ENCODE results near the gene LCNL1.
"Not testable (repeated sequence)": the region's sequence is repeated elsewhere in the genome, so short reads cannot be mapped to it uniquely, and the experiment has no call there.

Gene LCNL1

DNA sequence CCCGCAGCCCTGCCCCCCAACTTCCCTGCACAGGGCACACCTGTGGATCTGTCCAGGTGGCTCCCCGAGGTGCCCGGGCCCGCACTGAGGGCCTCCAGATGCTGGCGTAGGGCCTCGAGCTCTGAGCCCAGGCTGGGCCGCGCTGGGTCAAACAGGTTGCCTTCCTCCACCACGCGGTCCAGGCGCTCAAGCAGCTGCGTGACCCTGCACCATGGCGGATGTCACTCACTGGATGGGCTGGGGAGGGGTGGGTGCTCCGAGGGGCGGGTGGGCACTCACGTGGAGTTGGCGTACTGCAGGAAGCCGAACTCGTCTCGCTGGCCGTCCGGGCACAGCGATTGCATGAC lies 39.8 kb downstream of the LCNL1 start:
- FAIRE-seq: no peak
- DNase-seq (ENCODE audit: low spot score): no peak

DNA sequence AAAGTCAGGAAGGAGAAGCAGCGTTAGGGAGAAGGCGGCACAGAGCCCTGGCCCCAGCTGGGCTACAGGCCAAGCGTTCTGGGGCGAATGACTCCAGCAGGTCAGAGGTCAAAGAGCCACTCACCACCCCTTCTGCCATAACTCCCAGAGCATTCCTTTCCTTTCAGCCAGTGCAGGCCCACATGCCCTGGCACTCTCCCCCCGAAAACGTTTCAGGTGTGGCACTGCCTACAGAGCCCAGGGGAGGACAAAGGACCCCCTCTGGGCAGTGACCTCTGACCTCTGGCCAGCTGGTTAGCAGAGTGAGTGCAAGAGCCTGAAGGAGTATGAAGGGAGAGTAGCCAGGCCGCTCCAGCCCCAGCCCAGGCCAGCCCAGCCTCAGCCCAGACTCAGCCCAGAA lies 40.4 kb downstream of the LCNL1 start:
- no peak for DNase-seq (ENCODE audit: low spot score)
- FAIRE-seq: no peak

DNA sequence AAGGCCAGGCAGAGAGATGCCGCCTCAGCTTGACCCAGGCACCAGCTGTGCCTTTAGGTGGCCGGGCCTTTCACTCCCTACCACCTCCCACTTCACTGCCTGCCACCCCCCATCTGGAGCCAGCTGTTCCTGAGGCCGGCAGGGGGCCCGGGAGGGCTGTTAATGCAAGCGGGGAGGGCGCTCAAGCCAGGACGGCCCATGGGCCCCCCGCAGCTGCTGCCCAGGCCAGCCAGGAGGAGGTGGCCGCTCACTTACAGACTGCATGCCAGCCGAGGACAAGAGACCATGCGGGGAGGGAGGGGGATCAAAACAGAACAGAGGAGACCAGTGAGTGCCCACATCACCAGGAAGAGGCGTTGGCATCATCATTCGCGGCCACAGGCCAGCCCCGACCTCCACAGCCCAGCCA lies 40.8 kb downstream of the LCNL1 start:
- no peak for FAIRE-seq

DNA sequence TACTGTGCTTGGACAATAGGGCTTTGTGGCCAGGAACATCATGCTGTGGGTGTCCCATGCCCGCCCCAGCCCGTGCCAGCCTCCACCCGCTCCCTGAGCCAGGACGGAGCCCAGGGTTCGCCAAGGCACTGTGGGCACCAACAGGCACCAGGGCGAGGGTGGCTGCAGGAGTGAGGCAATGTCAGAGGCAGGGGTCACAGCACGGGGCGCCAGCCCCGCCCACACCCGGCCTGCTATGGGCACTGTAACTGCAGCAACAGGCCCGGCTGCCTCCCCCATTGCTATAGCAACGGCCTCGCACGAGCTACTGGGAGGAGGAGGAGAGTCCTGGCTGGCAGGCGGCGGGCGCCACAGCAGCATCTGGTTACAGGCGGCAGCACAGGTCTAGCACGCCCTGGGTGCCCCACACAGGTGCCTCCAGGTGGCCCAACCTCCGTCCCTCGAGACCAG lies 42.7 kb downstream of the LCNL1 start:
- DNase-seq (ENCODE audit: low spot score): no peak
- FAIRE-seq: no peak

More for the DNA sequence above, 40.8 kb downstream of the LCNL1 start:
- no peak for DNase-seq (ENCODE audit: low spot score)

DNA sequence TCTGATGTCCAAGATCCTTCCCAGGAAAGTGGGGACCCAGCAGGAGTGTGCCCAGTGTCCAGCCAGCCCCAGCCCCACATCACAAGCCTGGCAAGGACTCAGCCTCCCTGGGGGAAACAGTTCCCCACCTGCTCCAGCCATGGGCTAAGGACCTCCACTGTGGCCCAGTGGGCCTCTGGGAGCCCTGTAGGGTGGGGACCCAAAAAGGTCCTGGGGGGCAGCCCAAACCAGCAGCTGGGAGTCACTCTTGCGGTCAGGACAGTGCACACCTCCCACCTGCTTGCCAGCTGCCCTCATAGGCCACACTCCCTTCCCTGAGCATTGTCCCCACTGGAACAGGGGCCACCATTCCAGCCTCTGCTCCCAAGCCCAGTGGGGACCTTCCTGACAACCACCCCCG lies 43.6 kb downstream of the LCNL1 start:
- FAIRE-seq: no peak
- DNase-seq (ENCODE audit: low spot score): no peak

DNA sequence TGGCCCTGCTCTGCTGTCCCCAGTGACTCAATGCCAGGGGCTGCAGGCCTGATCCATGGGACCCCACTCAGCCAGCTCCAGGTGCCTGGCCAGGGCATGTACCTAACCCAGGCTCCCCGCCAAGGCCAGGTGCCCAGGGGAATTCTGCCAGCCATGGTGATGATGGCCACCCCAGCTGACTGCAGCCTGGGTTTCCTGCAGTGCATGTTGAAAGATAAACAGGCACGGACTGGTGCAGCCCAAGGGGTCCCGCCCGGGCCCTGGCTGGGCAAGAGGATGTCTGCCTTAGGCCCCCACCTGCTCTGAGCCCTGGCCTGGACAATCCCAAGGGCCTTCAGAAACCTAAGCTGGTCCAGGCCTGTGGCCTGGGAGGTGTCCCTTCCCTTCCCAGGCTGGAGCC lies 44.0 kb downstream of the LCNL1 start:
- no peak for DNase-seq (ENCODE audit: low spot score)
- FAIRE-seq: no peak

DNA sequence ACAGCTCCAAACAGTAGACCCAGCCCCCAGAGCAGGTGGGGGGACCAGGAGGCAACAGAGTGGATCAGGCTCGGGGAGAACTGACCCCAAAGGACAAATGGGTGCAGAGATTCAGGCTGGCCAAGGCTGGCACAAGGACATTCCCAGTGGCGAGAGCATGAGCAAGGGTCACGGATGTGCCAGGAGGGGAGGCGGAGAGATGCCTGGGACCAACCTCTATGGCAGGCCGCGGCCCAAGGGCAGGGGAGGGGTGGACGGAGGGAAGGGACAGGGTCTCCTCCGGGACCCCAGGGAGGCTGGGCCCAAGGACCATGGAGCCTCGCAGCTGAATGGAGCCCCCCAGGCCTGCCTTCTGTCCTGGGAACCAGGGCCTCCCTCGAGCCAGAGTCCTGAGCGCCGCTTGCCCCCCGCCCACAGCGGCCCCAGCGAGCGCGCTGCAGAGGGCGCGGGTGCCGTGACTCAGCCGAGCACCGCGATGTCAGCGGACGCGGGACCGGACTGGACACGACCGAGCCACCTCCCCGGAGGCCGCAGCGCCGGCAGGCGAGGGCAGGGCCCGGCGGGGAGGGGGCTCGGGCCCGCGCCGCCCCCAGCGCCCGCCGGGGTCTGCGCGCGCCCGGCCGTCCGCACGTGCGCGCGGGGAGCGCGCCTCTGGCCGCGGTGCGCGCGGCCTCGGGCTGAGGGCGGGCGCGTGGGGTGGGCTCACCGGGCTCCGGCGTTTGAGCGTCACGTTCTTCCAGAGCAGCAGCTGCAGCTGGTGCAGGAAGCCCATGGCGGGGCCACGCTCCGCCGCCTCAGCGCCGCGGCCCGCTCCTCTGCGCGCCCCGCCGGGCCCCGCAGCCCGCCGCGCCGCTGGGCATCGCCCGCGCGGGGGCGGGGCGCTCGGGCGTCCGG lies 44.8 kb downstream of the LCNL1 start, which contains the start of gene ABCA2:
ABCA2 (minus strand) TSS at position 869 of the 894 bp plus-strand sequence; CDS start at position 772, 97 bp downstream.
- no peak for DNase-seq (ENCODE audit: low spot score)
- FAIRE-seq: no peak

DNA sequence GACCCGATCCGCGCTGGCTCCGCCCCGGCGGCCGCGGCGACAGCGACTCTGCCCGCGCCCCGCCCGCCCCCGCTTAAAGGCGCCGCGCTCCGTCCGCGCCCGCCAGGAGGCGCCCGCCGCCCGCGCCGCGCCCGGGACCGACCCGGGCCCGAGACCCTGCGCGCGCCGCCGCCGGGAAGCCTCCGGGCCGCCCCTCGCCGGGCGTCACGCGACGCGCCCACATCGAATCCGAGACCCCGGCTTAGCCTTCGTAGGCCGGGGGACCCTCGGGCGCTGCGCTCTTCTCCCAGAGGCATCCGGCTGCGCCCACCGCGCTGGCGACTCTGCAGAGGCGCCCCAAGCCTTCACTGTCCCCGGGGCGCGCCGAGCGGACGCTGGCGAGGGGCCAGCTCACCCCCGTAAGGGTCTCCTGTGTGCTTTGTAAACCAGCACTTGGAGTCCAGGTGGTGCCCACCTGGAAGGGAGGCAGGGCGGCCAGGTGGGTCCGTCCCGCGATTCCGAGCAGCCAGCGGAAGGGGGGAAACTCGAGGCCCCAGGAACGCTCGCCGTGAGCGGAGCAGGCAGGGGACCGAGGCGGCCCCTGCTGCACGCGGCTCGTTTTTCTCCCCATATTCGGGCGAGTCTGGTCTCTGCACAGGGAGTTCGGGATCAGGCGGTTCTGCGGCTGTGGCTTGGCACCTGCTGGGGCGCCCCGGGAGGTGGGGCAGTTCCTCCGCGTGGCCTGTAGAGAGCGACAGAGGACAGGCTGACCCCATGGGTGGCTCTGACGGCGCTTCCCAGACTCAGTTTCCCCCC lies 45.7 kb downstream of the LCNL1 start:
- FAIRE-seq: no peak
- peak; percentile 86 for DNase-seq (ENCODE audit: low spot score)

DNA sequence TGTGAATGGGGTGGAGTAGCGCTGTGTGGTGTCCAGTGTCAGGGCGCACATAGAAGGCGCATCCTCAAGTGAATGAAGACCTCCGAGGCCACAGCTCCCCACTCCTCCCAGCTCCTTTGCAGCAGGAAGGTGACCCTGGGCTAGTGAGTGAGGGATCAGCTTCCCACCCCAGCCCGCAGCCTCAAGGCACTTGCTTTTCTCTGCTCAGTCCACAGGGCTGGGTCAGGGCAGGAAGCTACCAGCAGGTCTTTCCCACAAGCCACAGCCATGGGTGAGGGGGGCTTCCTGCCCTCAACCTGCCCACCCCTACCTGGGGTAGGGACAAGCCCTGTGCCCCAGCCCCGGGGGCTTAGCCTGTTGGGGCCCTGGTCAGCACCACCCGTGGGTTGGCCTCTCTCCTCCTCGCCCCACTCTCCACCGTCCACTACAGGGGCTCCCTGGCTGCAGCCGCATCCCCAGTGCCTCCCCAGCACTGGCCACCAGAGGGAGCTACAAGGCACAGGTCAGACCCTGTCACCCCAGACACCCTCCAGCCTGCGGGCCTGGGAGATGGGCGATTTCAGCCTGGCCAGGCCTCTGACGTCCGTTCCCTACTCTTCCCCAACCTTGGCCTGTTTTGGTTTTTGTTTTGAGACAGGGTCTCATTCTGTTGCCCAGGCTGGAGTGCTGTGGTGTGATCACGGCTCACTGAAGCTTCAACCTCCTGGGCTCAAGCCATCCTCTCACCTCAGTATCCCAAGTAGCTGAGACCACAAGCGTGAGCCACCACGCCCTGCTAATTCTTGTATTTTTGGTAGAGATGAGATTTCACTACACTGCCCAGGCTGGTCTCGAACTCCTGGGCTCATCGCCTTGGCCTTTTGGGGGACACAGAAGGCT lies 46.5 kb downstream of the LCNL1 start:
- DNase-seq (ENCODE audit: low spot score) (peak; percentile 70), FAIRE-seq (peak; percentile 77)

DNA sequence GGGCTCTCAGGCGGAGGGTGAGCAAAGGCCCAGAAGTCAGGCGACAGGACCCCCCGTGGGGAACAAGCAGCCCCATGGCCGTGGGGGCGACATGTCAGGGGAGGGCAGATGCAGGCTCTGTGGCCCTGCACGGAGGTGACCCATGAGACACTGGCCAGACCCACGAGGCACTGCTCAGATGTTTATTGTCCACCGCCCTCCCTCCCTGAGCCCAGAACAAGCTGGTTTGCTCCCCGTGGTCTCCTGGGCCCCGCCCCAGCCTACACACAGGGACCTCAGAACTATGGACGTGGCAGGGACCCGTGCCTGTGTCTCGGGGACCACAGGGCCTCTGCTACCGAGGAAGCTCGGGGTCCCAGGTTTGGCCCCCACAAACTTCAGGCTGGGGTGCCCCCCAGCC lies 47.2 kb downstream of the LCNL1 start:
- FAIRE-seq (no peak), DNase-seq (ENCODE audit: low spot score) (no peak)

DNA sequence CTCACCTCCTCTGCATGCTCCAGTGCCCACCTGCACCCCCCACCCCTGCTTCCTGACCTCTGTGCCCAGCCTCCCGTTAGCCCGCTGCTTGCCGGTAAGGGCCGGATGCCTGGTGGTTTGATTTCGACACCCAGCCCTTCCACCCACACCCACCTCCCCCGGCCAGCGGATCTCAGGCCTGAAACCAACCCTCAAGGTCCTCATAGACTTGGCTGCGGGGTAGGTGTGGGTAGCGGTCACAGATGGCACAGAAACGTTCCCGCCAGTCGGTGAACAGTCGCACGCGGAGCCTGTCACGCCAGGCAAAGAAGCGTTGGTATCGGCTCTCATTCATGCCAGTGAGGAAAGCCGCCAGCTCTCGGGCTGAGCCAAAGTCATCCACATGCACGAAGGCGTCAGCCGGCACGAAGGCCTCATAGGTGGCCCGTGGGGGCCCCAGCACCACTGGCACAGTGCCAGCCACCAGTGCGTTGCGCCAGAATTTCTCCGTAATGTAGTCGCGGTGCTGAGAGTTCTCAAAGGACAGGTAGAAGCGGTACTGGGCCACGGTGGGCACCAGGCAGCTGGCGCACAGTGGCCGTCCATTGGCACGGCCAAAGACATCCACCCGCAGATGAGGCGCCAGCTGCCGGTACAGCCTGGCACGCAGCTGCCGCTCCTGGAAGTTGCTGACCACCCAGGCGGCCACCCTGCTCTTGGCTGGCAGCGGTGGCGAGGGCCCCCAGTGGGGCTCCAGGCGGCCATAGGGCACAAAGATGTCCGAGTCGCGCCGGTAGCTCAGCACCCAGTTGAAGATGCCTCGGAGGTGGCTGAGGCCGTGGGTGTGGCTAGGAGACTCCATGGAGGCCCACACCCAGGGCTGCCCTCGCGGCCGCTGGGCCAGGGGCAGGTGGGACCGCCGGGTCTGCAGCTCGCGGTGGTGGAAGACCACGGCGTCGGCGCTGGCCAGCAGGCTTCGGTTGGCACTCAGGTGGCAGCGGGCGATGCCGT lies 48.0 kb downstream of the LCNL1 start:
- no peak for FAIRE-seq
- DNase-seq (ENCODE audit: low spot score): no peak

DNA sequence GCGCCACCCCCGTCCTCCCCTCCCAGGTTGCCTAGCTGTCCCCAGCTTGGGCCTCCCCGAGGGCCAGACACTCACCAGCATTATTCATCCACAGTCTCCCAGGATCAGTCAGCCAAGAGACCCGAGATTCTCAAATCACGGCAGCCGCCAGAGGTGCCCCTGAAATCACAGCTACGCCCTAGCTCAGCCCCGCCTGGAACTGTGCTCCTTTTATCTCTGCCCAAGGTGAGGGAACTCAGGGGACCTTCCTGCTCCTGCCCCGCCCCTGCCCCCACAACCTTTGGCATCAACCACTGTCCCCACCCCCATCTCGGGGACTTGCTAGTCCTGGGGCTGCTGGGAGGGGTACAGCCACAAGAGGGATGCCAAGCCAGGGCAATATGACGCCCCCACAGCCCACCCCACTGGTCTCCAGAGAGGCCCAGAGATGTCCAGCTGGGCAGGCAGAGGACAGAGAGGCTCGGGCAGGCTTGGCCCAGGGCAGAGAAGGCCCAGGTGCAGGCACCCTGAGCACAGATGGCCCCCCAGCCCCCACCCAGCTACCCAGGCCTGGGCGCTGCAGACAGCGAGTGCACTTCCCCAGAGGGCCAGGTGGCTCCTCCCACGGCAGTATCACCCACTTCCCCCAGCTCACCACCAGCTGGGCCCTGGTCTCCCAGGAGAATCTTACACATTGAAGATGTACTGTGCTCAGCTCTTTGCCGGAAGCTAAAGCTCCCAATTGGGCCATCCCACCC lies 49.3 kb downstream of the LCNL1 start, which contains the start of gene FUT7:
FUT7 (minus strand) TSS at position 185 of the 737 bp plus-strand sequence; CDS start at position 88, 97 bp downstream.
- DNase-seq (ENCODE audit: low spot score) (no peak), FAIRE-seq (no peak)

DNA sequence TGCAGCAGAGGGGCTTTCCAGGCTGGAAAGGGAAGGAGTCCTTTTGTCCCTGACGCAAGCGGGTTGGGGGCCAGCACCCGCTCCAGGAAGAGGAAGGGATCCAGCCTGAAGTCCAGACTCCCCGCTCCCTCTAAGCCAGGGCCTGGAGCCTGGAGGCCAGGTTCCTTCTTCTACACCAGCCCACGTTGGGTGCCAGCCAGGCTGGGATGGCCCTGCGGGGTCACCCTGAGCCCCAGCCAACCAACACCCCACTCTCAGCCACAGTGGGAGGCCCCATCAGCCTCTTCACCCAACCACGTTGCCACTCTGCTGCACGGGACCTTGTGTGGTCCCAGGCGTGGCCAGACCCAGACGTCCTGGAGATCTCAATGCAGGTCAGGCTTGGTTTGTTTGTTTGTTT lies 50.1 kb downstream of the LCNL1 start:
- no peak for FAIRE-seq
- DNase-seq (ENCODE audit: low spot score): no peak

DNA sequence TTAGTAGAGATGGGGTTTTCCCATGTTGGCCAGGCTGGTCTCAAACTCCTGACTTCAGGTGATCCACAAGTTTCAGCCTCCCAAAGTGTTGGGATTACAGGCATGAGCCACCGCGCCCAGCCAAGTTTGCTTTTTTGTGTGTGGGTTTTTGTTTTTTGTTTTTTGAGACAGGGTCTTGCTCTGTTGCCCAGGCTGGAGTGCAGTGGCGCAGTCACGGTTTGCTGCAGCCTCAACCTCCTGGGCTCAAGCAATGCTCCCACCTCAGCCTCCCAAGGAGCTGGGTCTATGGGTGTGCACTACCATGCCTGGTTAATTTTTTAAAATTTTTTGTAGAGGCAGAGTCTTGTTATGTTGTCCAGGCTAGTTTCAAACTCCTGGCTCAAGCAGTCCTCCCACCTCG lies 50.7 kb downstream of the LCNL1 start:
- not testable (repeated sequence) for DNase-seq (ENCODE audit: low spot score); FAIRE-seq

DNA sequence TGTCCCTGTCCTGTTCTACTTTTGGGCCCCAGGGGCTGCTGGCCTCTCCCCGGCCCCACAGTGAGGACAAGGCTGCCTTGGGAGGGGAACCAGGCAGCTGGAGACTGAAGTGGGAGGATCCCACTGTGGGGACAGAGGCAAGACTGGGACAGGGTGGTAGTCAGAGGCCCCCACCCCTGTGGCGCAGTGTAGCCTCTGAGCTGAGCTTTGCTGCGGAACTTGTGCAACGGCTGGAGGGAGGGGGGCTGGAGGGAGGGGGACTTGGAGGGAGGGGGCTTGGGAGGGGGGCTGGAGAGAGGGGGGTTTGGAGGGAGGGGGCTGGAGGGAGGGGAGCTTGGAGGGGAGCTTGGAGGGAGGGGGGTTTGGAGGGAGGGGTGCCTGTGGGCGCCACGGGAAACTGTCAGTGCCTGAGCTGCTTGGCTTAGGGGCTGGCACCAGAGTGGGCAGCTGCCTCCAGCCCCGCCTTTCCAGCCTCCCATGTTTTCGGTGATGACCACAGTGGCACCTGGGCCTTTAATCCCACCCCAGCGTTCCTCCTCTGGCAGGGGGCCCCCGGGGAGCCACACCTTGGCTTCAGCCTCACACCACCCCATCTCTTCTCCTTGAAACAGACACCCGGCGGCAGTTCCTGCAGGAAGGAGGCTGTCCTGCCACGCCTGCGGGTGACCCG lies 51.4 kb downstream of the LCNL1 start:
- FAIRE-seq (no peak), DNase-seq (ENCODE audit: low spot score) (no peak)

DNA sequence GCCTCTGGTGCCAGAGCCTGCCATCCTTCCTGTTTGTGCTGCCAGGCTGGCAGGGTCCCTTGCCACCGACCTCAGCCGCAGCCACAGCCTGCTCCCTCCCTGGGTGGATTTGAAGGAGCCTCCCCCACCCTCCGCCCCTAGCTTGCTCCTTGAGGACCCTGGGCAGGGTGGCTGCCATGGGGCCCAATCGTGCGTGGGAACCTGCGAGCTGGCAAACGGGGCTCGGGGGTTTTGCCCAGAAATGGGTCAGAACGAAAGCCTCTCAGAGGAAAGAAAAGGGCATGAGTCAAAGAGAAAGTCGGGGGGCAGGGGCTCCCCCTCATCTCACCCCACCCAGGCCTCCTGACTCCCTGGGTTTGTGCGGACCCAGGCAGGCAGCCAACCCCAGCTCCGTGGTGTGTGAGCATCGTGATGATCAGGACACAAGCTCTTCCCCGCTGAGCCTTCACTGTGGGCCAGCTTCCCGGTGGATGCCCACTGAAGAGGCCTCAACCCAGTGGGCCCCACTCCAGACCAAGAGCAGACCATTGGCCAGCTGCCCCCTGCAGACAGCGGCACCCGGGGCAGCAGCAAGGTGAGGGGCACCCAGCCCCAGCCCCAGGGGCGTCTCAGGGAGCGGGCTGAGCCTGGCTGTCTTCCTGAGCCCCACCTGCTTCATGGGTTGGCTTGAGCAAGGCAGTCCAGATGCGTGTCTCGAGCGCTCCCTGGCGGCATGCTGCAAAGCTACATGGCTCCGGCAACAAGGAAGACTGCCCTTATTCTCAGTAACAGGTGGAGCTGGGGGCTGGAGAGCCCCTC lies 52.1 kb downstream of the LCNL1 start:
- DNase-seq (ENCODE audit: low spot score) (peak; percentile 83), FAIRE-seq (no peak)
